HG02642 (cell line): ENCODE measurements around the gene UCKL1.

Experiments
- ATAC-seq: cut with Tn5 transposase; IDR thresholded peaks from one replicate; pipeline ENCODE4 v1.9.1; 2021; ENCODE audit warnings: mild to moderate bottlenecking; ENCODE audit not compliant: unreplicated experiment, poor library complexity

The UCKL1 gene

DNA sequence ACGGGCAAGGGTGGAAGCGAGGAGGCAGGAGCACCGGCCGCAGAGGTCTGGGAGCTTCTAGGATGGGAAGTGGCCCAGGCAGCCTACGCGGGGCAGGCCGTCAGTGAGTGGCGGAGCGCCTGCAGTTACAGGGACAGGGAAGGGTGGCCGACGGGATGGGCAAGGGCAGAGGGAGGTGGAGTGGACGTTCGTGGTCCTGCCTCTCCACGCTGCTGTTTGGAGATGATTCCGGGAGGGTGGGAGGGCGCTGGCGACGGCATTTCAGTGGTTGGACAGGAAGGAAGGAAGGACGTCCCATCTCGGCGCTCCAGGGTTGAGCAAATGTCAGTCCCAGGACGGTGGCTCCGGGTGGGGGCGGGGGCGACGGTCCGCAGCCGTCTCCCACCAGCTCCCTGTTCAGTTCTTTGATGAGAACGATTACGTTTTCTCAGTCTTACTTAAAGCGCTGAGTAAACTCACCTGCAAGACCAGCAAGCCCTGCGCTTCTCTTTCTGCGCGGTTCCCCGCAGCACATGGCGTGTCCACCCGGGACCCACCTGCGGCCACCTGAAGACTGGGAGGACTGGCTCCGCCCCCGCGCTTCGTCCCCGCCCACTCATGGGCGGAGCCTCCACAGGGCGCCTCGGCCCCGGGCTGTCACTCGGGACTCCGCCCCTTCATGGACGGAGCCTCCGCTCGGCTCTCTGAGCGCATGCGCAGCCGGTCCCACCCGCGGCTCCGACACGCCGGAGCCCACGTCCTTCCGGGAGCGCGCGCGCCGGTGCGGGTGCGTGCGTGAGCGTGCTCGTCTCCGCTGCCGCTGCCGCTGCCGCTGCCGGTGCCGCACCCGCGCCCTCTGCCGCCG lies 61.6 kb downstream of the UCKL1 start, which contains the start of gene DNAJC5:
Gene DNAJC5 (plus strand): TSS at position 769 of the 844 bp plus-strand sequence. CDS start 33,220 bp downstream, outside the sequence.
- ATAC-seq = peak; percentile 92

- no peak for ATAC-seq
Measured at GRCh38 chr20:63893999-63894357, 62.2 kb downstream of the UCKL1 start.

- ATAC-seq = no peak
Measured at GRCh38 chr20:63892402-63892801, 63.8 kb downstream of the UCKL1 start.

DNA sequence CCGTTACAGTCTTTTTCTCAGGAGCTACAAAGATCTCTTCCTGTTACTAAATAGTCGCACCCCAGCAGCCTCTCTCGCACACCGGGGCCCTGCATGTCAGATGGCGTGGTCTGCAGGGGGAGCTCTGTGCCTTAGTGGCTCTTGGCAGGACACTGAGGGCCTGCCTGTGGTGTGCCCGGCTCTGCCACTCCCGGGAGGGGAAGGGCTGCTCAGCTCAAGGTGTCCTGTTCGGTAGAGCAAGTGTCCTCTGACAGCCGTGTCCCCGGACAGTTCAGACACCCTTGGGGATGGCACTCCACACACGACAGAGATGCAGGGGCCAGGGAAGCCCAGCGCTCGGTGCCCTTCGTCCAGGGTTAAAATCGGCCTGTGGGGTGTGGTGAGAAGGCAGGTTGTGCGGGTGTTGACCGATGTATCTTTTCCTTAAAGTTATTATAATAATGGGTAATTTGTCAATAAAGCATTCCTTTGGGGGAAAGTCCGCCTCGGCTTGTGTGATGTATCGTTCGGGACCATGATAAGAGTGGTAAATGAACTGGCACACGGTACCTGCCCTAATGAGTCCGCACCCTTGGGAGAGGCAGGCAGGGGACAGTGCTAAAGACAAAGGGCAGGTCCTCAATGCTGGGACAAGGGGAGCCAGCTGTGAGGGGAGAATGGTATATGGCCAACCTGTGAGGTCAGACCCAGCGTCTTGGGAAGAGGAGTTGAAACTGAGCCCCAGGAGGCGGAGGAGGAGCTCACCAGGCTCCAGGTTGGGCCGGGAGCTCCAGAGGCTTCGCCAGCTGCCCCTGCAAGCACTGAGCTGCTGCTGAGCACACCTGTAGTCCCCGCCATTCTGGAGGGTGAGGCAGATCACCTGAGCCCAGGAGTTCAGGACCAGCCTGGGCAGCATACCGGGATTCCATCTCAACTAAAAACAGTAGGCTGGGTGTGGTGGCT lies 64.9 kb downstream of the UCKL1 start:
- no peak for ATAC-seq

- ATAC-seq = no peak
Measured at GRCh38 chr20:63890616-63891015, 65.6 kb downstream of the UCKL1 start.

- ATAC-seq = no peak
Measured at GRCh38 chr20:63890201-63890576, 66.0 kb downstream of the UCKL1 start.
